Fibroblast of the conjunctiva (primary cell): ENCODE results near the gene TMPRSS15.
"Not testable (repeated sequence)": the region's sequence is repeated elsewhere in the genome, so short reads cannot be mapped to it uniquely, and the experiment has no call there.

Experiments
- DNase-seq: peaks from one replicate; pipeline ENCODE4 v3.0.0-alpha.2; 2010; ENCODE audit warnings: low read depth

The TMPRSS15 gene

GRCh38 chr21:18403735-18404450 is at the start of gene TMPRSS15:
TMPRSS15 (minus strand) TSS chr21:18403785; CDS start chr21:18403622, 163 bp downstream.
- DNase-seq = no peak

GRCh38 chr21:18451670-18452069 is 48.1 kb upstream of the TMPRSS15 start:
- DNase-seq = no peak

- DNase-seq = peak; percentile 14
Measured at GRCh38 chr21:18449605-18450550, 46.3 kb upstream of the TMPRSS15 start.

GRCh38 chr21:18443701-18444100 is 40.1 kb upstream of the TMPRSS15 start:
- no peak for DNase-seq

- no peak for DNase-seq
Measured at GRCh38 chr21:18443085-18443484, 39.5 kb upstream of the TMPRSS15 start.

GRCh38 chr21:18430341-18430740 is 26.8 kb upstream of the TMPRSS15 start:
- DNase-seq = no peak

- no peak for DNase-seq
Measured at GRCh38 chr21:18424276-18424675, 20.7 kb upstream of the TMPRSS15 start.

- no peak for DNase-seq
Measured at GRCh38 chr21:18417141-18417790, 13.7 kb upstream of the TMPRSS15 start.

- DNase-seq = no peak
Measured at GRCh38 chr21:18411565-18411964, 8.0 kb upstream of the TMPRSS15 start.

GRCh38 chr21:18409579-18409978 is 6.0 kb upstream of the TMPRSS15 start:
- DNase-seq = no peak

- DNase-seq = no peak
Measured at GRCh38 chr21:18398843-18399242, 4.7 kb downstream of the TMPRSS15 start.

GRCh38 chr21:18387994-18388393 is 15.6 kb downstream of the TMPRSS15 start:
- DNase-seq = no peak

GRCh38 chr21:18384771-18385170 is 18.8 kb downstream of the TMPRSS15 start:
- DNase-seq = peak; percentile 10

GRCh38 chr21:18382934-18383619 is 20.5 kb downstream of the TMPRSS15 start:
- not testable (repeated sequence) for DNase-seq

GRCh38 chr21:18382141-18382540 is 21.4 kb downstream of the TMPRSS15 start:
- no peak for DNase-seq

GRCh38 chr21:18373606-18374005 is 30.0 kb downstream of the TMPRSS15 start:
- no peak for DNase-seq

GRCh38 chr21:18370301-18370700 is 33.3 kb downstream of the TMPRSS15 start:
- no peak for DNase-seq

GRCh38 chr21:18369115-18369514 is 34.5 kb downstream of the TMPRSS15 start:
- peak; percentile 23 for DNase-seq

- no peak for DNase-seq
Measured at GRCh38 chr21:18368205-18368604, 35.4 kb downstream of the TMPRSS15 start.

- DNase-seq = no peak
Measured at GRCh38 chr21:18356801-18357200, 46.8 kb downstream of the TMPRSS15 start.

GRCh38 chr21:18354947-18355346 is 48.6 kb downstream of the TMPRSS15 start:
- DNase-seq = no peak

GRCh38 chr21:18350216-18350615 is 53.4 kb downstream of the TMPRSS15 start:
- peak; percentile 53 for DNase-seq
